Hepatic stellate cell (primary cell): ENCODE measurements around the gene ZFYVE9.
A peak's percentile ranks its signal among the peaks of the same experiment; 100 is the strongest.
"Not testable (repeated sequence)": the region's sequence is repeated elsewhere in the genome, so short reads cannot be mapped to it uniquely, and the experiment has no call there.

Experiments used
- DNase-seq: peaks from one replicate; pipeline ENCODE4 v3.0.0; 2011; ENCODE audit warnings: low spot score

The ZFYVE9 gene, protein sequence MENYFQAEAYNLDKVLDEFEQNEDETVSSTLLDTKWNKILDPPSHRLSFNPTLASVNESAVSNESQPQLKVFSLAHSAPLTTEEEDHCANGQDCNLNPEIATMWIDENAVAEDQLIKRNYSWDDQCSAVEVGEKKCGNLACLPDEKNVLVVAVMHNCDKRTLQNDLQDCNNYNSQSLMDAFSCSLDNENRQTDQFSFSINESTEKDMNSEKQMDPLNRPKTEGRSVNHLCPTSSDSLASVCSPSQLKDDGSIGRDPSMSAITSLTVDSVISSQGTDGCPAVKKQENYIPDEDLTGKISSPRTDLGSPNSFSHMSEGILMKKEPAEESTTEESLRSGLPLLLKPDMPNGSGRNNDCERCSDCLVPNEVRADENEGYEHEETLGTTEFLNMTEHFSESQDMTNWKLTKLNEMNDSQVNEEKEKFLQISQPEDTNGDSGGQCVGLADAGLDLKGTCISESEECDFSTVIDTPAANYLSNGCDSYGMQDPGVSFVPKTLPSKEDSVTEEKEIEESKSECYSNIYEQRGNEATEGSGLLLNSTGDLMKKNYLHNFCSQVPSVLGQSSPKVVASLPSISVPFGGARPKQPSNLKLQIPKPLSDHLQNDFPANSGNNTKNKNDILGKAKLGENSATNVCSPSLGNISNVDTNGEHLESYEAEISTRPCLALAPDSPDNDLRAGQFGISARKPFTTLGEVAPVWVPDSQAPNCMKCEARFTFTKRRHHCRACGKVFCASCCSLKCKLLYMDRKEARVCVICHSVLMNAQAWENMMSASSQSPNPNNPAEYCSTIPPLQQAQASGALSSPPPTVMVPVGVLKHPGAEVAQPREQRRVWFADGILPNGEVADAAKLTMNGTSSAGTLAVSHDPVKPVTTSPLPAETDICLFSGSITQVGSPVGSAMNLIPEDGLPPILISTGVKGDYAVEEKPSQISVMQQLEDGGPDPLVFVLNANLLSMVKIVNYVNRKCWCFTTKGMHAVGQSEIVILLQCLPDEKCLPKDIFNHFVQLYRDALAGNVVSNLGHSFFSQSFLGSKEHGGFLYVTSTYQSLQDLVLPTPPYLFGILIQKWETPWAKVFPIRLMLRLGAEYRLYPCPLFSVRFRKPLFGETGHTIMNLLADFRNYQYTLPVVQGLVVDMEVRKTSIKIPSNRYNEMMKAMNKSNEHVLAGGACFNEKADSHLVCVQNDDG (N-terminal part only)

DNA sequence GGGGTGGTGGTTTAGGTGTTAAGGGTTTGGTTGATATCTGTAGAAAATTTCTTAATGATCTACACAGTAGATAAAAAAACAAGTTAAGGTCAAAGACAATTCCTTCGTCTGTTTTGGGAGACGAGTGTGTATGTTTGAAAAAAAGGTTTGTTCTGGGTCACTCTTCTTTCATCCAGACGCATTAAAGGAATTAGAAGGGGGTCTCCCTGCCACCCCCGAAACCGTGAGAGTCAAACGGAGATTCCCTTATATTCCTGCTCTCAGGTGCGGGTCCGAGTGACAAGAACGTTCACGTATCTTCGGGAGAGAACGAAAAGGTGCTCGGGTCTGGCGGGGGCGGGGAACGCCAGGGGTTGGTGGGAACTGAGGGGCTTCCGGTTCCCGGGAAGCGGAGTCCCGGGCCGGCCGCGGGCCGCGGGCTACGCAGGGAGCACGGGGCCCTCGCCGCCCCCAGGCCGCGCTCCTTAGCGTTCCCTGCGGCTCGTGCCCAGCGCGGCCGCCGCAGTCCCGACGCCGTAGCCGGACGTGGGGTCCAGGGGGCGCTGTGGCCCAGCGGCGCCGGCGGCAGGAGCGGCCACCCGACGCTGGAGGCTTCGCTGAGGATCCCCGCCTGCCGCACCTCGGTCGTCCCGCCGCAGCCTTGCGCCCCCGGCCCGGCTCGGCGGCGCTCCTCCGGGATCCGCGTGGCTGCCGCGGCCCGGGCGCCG, at the start of gene ZFYVE9:
TSS of gene ZFYVE9 (plus strand) at position 577 of the 707 bp plus-strand sequence. CDS start 91,118 bp downstream, outside the sequence.
- peak; percentile 78 for DNase-seq

DNA sequence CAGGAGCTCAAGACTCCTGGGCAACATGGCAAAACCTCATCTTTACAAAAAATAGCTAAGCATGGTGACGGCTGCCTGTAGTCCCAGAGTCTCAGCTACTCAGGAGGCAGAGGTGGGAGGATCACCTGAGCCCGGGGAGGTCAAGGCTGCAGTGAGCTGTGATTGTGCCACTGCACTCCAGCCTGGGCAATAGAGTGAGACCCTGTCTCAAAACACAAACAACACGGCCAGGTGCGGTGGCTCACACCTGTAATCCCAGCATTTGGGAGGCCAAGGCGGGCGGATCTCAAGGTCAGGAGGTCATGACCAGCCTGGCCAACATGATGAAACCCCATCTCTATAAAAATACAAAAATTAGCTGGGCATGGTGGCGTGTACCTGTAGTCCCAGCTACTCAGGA, 47.6 kb upstream of the ZFYVE9 start:
- not testable (repeated sequence) for DNase-seq

DNA sequence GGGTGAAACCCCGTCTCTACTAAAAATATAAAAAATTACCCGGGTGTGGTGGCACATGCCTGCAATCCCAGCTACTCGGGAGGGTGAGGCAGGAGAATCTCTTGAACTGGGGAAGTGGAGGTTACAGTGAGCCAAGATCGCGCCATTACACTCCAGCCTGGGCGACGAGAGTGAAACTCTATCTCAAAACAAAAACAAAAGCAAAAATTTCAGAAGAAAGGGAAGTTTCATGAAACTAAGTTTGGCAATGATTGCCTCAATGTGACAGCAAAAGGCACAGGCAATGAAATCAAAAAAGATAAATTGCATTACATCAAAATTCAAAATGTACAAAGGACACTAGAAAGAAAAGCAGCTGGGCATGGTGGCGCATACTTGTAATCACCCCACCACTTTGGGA, 45.7 kb upstream of the ZFYVE9 start:
- no peak for DNase-seq

DNA sequence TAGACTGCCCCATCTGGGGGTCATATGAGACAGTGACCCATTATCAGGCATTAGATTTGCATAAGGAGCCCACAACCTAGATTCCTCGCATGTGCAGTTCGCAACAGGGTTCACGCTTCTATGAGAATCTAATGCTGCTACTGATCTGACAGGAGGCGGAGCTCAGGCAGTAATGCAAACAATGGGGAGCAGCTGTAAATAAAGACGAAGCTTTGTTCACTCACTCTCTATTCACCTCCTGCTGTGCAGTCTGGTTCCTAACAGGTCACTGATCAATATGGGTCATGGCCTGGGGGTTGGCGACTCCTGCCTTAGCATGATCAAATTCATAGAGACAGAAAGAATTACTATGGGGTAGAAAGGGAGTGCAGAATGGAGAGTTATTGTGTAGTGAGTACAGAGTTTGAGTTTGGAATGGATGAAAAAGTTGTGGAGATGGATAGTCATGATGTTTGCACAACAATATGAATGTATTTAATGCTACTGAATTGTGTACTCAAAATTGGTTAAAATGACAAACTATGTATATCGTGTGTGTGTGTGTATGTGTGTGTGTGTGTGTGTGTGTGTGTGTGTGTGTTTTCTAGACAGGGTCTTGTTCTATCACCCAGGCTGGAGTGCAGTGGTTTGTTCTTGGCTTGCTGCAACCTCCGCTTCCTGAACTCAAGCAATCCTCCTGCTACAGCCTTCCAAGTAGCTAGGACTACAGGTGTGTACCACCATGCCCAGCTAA, 43.6 kb upstream of the ZFYVE9 start:
- no peak for DNase-seq

DNA sequence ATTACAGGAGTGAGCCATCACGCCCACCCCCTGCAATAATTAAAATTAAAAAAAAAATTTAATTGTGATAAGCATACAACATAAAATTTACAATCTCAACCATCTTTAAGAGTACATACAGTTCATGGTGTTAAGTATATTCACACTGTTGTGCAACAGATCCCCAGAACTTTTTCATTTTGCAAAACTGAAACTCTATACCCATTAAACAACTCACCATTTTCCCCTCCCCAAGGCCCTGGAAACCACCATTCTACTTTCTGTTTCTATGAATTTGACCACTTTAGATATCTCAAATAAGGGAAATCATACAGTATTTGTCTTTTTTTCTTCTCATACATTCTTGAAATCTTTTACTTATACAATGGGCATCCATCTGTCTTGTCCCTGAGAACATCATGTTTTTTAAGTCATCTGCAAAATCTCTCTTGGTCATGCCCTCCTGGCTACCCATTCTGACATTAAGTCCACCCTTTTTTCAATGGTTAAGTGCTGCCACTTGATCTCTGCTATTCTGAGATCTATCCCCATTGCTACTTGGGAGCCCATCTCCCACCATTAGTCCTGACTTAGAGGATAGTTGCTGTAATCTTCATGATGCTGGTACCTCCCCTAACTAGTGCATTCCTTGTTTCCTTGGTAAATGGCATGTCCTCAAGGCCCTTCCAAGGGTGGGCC, 39.4 kb upstream of the ZFYVE9 start:
- DNase-seq = no peak

DNA sequence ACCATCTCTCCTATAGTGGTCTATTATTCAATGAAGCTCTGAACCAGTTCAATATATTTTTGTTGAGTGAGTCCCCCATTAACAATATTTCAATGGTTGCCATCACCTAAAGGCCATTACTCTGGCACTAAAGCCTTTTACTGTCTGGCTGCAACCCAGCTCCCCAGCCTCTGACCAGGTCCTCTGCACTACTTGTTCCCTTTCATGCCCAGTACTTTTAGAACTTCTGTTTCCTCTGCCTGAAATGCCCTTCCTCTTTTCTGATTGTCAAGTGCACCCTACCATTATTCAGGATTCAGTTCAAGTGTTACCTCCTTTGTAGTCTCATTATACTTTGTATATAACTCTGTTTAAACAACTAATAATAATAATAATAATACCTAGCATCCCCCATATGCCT, 30.4 kb upstream of the ZFYVE9 start:
- DNase-seq = no peak

DNA sequence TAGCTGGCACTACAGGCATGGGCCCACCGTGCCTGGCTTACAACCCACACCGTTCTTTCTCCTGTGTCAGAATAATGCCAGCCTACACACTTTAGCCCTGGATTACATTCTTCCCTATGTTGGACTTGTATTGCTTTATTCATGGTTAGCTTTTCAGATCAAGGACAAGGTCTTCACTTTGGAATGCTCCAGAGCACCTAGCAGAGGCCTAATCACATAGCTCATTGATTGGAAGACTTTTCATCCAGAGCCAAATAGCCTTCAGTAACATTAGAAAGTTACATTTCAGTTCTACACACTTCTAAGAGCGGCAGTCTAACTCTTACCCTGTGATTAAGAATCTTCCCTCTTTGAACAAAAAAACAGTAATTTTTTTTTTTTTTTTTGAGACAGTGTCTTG, 29.4 kb upstream of the ZFYVE9 start:
- DNase-seq = no peak

DNA sequence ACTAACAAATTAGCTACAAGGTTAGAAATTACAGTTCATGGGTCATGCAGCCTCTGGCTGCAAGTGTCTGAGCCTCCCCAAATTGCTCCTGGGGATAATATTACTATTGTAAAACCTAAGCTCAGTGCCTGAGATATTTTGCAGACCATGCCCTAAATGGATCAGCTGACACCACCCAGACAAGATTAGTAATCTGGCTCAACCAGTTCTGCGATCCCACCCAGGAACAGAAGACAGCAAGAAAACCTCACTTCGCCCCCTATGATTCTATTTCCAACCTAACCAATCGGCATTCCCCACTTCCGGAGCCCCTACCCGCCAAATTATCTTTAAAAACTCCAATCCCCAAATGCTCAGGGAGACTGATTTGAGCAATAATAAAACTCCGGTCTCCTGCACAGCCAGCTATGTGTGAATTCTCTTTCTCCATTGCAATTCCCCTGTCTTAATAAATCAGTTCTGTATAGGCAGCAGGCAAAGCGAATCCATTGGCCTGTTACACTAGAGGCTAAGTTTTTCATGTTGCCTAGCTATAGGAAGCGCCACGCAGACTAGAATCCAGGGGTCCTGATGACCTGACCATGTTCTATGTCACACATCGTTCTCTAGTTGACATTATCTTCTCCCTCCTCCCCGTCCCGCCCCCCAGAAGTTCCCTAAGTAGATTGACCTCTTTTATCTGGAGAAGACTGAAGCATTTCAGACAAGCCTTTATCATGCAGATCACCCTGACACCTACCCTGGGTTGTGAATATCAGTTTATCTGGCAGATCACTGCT, 22.4 kb upstream of the ZFYVE9 start:
- DNase-seq = no peak

DNA sequence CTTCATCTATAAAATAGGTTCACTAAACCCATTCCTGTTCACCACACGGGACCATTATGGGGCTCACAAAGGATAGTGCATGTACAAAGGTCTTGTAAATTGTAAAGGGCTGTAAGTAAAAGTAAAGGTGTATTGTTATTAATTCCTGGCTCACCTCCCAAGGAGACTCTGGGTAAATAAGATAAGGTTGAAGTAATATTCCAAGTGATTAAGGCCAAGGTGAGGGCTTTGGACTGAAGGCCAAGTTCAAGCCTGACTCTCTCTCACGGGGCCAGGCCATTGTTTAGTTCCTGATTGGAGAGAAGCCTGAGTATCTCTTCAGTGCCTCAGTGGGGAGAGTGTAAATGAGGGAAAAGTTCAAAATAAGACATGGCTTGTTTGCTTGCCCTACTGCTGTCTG, 19.5 kb upstream of the ZFYVE9 start:
- no peak for DNase-seq

DNA sequence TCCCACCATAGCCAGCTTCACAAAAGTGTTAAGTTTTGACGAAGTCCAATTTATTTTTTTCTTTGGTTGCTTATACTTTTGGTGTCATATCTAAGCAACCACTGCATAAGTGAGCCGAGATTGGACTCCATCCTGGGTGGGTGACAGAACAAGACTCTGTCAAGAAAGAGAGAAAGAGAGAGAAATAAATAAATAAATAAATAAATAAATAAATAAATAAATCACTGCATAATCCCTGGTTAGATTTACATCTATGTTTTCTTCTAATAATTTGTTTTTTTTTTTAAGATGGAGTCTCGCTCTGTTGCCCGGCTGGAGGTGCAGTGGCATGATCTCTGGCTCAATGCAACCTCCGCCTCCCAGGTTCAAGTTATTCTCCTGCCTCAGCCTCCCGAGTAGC, 18.3 kb upstream of the ZFYVE9 start:
- no peak for DNase-seq

DNA sequence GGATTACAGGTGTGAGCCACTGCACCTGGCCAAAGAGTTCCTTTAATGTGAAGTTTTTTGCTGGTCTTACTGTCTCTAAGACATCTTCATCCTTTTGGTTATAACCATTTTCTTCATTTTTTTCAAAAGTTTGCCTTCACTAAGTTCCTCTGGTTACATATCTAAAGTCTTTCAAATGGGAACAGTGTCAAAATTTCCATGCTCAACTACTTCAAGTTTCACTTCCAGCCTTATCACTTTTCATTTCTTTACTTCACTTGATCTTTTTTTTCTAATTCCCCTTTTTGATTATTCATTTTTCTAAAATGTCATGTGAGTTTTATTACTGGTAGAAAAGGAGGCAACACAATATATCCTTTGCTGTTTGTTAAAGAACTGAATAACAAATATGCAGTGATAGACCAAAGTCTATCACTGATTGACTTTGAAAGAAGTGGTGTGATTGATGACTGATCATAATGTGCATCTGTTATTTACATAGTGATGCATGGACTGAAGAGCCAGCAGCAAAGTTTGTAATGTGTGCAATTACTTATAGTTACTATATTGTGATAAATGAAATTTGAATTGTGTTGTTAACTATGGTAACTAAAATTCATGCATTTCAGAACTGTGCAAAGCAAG, 16.0 kb upstream of the ZFYVE9 start:
- DNase-seq = no peak

DNA sequence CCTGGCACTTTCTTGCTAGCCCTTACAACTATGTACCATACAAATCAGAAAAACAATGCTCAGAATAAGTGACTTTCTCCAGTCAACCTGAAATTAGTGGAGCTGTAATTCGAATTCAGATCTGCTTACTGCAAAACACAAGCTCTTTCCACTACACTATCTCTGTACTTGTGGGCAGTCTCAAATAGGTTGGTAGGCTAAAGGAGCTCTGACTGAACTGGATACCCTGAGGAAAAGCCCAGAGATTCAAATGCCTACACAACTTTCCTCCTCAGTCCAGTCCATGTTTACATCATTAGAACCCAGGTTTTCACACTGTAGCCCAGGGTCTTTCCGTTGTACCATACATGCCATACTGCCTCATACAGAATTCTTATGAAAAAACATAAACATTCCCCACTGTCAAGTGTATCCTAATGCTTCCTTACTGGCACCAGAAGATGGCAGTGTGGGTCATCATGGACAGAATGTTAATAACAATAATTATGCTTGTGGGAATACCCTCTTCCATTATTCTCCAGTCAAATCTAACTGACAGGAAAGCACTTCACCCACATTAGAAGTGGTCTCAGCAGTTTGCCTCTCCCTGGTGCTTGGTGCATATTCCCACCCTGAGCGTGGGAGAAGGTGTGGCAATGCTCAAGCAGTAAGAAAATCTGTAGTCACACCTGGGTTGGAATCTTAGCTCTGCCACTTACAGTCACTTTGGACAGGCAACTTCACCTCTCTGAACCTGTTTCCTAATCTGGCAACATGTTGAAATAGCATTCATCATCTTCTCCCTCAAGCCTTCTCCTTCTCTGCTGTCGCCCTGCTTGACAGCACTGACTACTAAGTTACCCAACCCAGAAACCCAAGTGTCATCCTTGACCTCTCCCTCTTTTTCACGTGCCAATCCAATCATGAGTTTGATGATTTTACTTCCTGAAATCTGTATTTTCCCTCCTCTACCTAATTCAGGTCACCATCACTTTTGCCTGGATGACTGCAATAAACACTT, 14.4 kb upstream of the ZFYVE9 start:
- peak; percentile 45 for DNase-seq

DNA sequence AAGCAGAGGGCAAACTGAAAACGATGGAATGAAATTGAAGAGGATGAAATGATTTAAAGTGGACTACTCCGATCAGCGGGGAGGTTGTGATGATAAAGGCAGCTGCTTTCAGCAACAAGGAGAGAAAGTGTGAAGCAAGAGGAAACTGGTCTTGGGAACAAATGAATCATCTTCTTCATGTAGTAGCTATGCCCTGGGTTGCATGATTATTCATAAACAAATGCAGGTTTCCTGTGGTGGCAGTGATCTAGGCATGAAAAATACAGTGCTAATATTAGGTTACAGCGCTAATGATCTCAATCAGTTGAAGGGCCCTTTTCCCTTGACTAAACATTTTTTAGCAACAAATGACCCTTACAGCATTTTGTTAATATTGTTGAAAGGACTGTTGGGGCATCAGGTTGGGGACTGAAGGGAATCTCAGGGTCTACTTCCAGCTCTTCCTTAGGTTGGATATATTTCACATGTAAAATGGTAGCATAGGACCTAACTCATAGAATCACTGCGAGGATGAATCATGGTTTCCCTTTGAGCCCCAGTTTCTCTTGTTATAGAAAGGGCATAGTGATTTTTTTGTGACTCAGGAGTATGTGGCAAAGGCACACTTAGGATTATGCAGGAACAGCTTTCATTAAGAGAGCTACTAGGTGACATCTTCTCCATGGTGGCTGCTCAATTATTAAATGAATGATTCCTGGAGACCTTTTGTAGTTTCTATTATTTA, 1.9 kb upstream of the ZFYVE9 start:
- DNase-seq = peak; percentile 57

DNA sequence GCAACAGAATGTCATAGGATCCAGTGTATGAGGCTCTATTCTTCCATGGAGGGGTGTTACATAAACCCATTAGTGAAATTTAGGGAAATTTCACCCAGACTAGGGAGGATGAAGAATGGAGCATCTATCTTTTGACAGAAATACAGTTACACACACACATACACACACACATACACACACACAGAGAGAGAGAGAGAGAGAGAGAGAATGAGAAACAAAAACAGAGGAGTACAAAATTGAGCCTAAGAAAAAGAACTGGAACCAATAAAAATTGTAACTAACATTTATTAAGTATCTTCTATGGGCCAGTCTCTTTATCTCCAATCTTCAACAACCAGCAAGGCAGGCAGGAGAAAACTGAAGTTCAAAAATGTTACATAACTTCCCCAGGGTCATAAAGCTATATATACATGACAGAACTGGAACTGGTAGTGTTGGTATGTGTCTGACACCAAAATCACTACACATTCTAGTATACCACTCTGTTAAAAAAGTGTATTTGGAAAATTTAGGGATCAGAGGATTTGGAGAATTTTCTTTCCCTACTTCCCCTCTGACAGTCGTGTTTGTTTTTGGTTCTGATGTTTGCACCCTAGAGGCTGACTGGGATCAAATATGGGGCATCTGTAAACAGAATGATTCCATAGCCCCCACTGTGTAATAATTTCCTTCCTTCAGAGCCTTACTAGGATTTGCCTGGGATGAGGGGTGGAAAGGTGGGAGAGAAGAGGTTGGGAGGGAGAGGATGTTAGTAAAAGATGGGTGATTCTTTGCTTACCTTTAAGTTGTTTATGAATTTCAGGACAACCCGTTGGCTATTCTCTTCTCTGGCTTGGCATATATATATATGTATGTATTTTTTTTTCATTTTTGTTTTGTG, 1.0 kb upstream of the ZFYVE9 start:
- DNase-seq = no peak

DNA sequence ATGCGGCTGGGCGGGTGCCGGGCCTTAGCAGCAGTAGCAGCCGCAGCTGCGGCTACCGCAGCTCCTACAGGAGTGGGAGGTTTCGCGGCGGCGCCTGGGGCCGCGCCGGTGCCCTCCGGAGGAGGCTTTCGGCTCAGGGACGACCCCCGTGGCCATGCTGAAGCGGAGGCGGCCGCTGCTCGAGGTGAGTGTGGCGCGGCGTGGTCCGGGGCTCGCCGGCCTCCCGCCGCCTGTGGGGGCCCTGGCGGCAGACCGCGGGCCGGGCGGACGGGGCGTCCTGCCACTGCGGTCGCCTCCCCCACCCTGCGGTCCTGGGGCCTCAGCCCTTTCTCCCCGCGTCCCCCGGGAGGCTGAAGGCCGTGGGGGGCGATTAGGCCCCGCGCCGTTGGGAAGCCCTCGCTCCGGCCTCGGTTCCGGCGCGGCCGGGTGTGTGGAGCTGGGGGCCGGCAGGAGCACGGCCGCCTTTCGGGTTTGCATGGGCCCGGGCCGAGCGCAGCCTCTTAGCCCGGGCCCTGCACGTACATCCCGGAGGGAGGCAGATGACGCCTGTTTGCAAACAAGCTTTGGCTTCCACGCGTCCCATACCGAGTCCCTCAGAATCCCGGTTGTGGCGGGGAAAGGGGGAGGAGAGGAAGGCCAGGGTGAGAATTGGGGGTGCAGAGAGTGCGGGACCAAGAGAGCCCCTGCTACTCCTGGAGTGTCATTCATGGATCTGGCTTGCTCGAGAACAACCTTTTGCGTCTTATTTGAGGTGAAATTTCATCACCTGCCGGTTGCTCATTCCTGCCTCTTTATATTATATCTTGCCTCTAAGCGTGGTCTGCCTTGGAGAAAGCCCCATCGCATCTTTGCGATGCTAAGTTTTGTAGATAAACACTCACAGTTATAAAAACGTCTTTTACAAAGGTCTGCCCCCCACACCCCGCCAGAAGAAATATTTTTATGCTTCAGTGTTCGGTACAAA, 613 bp downstream of the ZFYVE9 start:
- DNase-seq = peak; percentile 58
